Lung (tissue), 16 donors: ENCODE data around the gene DCP1B. TPM values are rescaled to one million over a fixed set of nuclear protein-coding genes. Genes with fewer than 3 reads are reported as not detected.

Experiments
- ATAC-seq: fragments of 200-7000 bp; cut with Tn5 transposase; one replicate; pipeline ENCODE4 v1.9.1; 2020; ENCODE audit warnings: moderate number of reproducible peaks; ENCODE audit not compliant: insufficient read depth, low FRiP score
- DNase-seq, 3 donors: peaks; one replicate each; pipeline ENCODE4 v3.0.0-alpha.2; 2013 to 2017
- H3K27ac ChIP-seq, 2 donors: one replicate each; pipeline ENCODE4 v1.5.1; 2013; ENCODE audit warnings: mild to moderate bottlenecking in 2 of 2, moderate library complexity in 2 of 2, control low read depth in 1 of 2, inconsistent platforms in 1 of 2, low read depth in 1 of 2, low read length in 1 of 2
- H3K27me3 ChIP-seq, 3 donors: one replicate each; pipeline ENCODE4 v1.5.1; 2013; ENCODE audit warnings: low read length in 2 of 3; ENCODE audit not compliant: control insufficient read depth in 3 of 3, insufficient read depth in 3 of 3
- H3K36me3 ChIP-seq, 4 donors: one replicate each; pipeline ENCODE4 v1.5.1; 2013; ENCODE audit warnings: low read length in 4 of 4, mild to moderate bottlenecking in 1 of 4, moderate library complexity in 1 of 4; ENCODE audit not compliant: control insufficient read depth in 4 of 4, insufficient read depth in 4 of 4
- H3K4me1 ChIP-seq, 5 donors: one replicate each; pipeline ENCODE4 v1.5.1; 2013; ENCODE audit warnings: low read length in 5 of 5, mild to moderate bottlenecking in 2 of 5, moderate library complexity in 1 of 5; ENCODE audit not compliant: control insufficient read depth in 5 of 5, insufficient read depth in 5 of 5
- H3K4me3 ChIP-seq: one replicate; pipeline ENCODE4 v1.5.1; 2013; ENCODE audit warnings: mild to moderate bottlenecking, control low read depth, moderate library complexity
- H3K9ac ChIP-seq, 2 donors: one replicate each; pipeline ENCODE4 v1.5.1; 2013; ENCODE audit warnings: low read length in 2 of 2, control low read depth in 1 of 2; ENCODE audit not compliant: insufficient read depth in 1 of 2
- H3K9me3 ChIP-seq, 4 donors: one replicate each; pipeline ENCODE4 v1.5.1; 2013; ENCODE audit warnings: low read length in 3 of 4, mild to moderate bottlenecking in 1 of 4, moderate library complexity in 1 of 4; ENCODE audit not compliant: control insufficient read depth in 4 of 4, insufficient read depth in 3 of 4
- WGBS, 2 donors: extraction: QIAGEN DNeasy Blood & Tissue Kit; methylation state at CpG; one replicate each; pipeline ENCODE4 v1.1.7; 2013; 5-methylcytosine and 5-hydroxymethylcytosine counted together
- long read RNA-seq, 5 donors: transcript quantifications; one replicate each; lab custom pipeline, GENCODE V29; 2026
- polyA plus RNA-seq, 2 donors: library from polyadenylated mRNA; stranded (reverse); fragments of 200-250 nt; gene quantifications; one replicate each; pipeline ENCODE4 v1.2.1, GENCODE V29; 2013
- total RNA-seq, 2 donors: library from RNA; depleted of rRNA in 1 of 2; stranded (reverse); fragments of >200 nt in 1 of 2; gene quantifications; one replicate each; pipeline ENCODE4 v1.2.1, GENCODE V29; 2014 to 2021
- TF ChIP-seq, protein P1 (sequence below): IDR thresholded peaks from 2 replicates; pipeline ENCODE4 v1.5.1; 2012; ENCODE audit warnings: mild to moderate bottlenecking; ENCODE audit errors: control extremely low read depth, extremely low read depth
- donor health status: control.
- donor health status: control.
- donor health status: Bipolar disorder and iron deficiency.
- donor health status: healthy.
- donor health status: DM: yes; HTN: yes; CAD: no.

The DCP1B gene
- total RNA-seq (10 to 100 TPM; 11.0 to 13.2 TPM), polyA plus RNA-seq (1 to 10 TPM; 4.2 to 6.4 TPM)
- long read RNA-seq, donor 1, transcript DCP1B-201 (9 exons, 2,086 nt) = major isoform, 5 of 7 reads
- long read RNA-seq, donor 1, partial matches to known transcripts = 0 of 7 reads
- long read RNA-seq, donor 1, other reads (novel, unspliced or antisense) = 0 of 7 reads
- long read RNA-seq, donor 2, partial matches to known transcripts = 0 of 2 reads
- long read RNA-seq, donor 2, other reads (novel, unspliced or antisense) = 0 of 2 reads
- long read RNA-seq, donor 3, partial matches to known transcripts = 5 of 8 reads
- long read RNA-seq, donor 3, other reads (novel, unspliced or antisense) = 0 of 8 reads
- long read RNA-seq, donor 4, partial matches to known transcripts = 5 of 6 reads
- long read RNA-seq, donor 4, other reads (novel, unspliced or antisense) = 0 of 6 reads
- long read RNA-seq, donor 5, partial matches to known transcripts = 26 of 29 reads
- long read RNA-seq, donor 5, other reads (novel, unspliced or antisense) = 0 of 29 reads

GRCh38 chr12:2004113-2004929 lies at the start of gene DCP1B:
DCP1B (minus strand) TSS chr12:2004457; CDS start chr12:2004431, 26 bp downstream.
- Histone ChIP-seq H3K9me3 (no peaks in the 10 kb centered on the region), H3K27me3 (no peaks in the 10 kb centered on the region), H3K36me3 (peaks cover 0 to 5% (median 0%) of the 10 kb centered on the region in 4 donors), H3K9ac (peak within 1 kb of the TSS; percentile 93 to 97), H3K4me1 (peaks cover 0 to 28% (median 0%) of the 10 kb centered on the region in 5 donors), H3K27ac (peak within 1 kb of the TSS; percentile 75 to 99), H3K4me3 (peak within 1 kb of the TSS; percentile 100)
- DNase-seq (peak; percentile 98 to 99 (median 99)), ATAC-seq (peak; percentile 97)
- 4% methylated on average over 54 to 55 of the region's 55 CpGs for WGBS, 2 donors
- TF ChIP-seq, protein P1, sequence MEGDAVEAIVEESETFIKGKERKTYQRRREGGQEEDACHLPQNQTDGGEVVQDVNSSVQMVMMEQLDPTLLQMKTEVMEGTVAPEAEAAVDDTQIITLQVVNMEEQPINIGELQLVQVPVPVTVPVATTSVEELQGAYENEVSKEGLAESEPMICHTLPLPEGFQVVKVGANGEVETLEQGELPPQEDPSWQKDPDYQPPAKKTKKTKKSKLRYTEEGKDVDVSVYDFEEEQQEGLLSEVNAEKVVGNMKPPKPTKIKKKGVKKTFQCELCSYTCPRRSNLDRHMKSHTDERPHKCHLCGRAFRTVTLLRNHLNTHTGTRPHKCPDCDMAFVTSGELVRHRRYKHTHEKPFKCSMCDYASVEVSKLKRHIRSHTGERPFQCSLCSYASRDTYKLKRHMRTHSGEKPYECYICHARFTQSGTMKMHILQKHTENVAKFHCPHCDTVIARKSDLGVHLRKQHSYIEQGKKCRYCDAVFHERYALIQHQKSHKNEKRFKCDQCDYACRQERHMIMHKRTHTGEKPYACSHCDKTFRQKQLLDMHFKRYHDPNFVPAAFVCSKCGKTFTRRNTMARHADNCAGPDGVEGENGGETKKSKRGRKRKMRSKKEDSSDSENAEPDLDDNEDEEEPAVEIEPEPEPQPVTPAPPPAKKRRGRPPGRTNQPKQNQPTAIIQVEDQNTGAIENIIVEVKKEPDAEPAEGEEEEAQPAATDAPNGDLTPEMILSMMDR = no peak

- no peaks in the 10 kb centered on the region for H3K9me3 ChIP-seq
- peak overlapping the region; percentile 55 for H3K4me3 ChIP-seq
- peak; percentile 66 to 77 (median 69) for DNase-seq
- H3K27ac ChIP-seq = peak overlapping the region in 1 of 2 donors; percentile 82
- H3K4me1 ChIP-seq = peaks cover 0 to 30% (median 4%) of the 10 kb centered on the region in 5 donors
- no peak for ATAC-seq
- H3K36me3 ChIP-seq = no peaks in the 10 kb centered on the region
- no peak overlapping the region for H3K9ac ChIP-seq
- 1% methylated on average over 46 to 60 of the region's 60 CpGs for WGBS, 2 donors
- peaks cover 12 to 59% (median 13%) of the 10 kb centered on the region in 3 donors for H3K27me3 ChIP-seq
- TF ChIP-seq, protein P1 = no peak
Measured at GRCh38 chr12:2053691-2054090, 49.4 kb upstream of the DCP1B start.

GRCh38 chr12:2052826-2053678 lies 48.8 kb upstream of the DCP1B start, which contains the start of gene CACNA1C:
CACNA1C (plus strand) TSS chr12:2052987; CDS start chr12:2053563, 576 bp downstream.
- H3K4me1 ChIP-seq = peaks cover 0 to 30% (median 4%) of the 10 kb centered on the region in 5 donors
- peak within 1 kb of the TSS; percentile 55 for H3K4me3 ChIP-seq
- 1% methylated on average over 56 to 90 of the region's 90 CpGs for WGBS, 2 donors
- peaks cover 13 to 61% (median 15%) of the 10 kb centered on the region in 3 donors for H3K27me3 ChIP-seq
- H3K27ac ChIP-seq = peak within 1 kb of the TSS; percentile 20 to 82
- H3K9me3 ChIP-seq = no peaks in the 10 kb centered on the region
- TF ChIP-seq, protein P1 = no peak
- DNase-seq = peak; percentile 78 to 88 (median 82)
- no peaks in the 10 kb centered on the region for H3K36me3 ChIP-seq
- H3K9ac ChIP-seq = peak within 1 kb of the TSS in 1 of 2 donors; percentile 70
- ATAC-seq = peak; percentile 44
